GM21526 (cell line): ENCODE measurements around the gene FIBP.
A peak's percentile ranks its signal among the peaks of the same experiment; 100 is the strongest.
"Not testable (repeated sequence)": the region's sequence is repeated elsewhere in the genome, so short reads cannot be mapped to it uniquely, and the experiment has no call there.

Source experiments
- ATAC-seq: cut with Tn5 transposase; IDR thresholded peaks from one replicate; pipeline ENCODE4 v1.9.1; 2021; ENCODE audit warnings: moderate library complexity; ENCODE audit not compliant: unreplicated experiment, low FRiP score

Gene FIBP

GRCh38 chr11:65915101-65915820, 27.0 kb upstream of the FIBP start:
- no peak for ATAC-seq

- no peak for ATAC-seq
Measured at GRCh38 chr11:65912845-65913244, 24.6 kb upstream of the FIBP start.

GRCh38 chr11:65911682-65912568, 23.7 kb upstream of the FIBP start:
- ATAC-seq = no peak

- no peak for ATAC-seq
Measured at GRCh38 chr11:65907878-65908277, 19.6 kb upstream of the FIBP start.

- no peak for ATAC-seq
Measured at GRCh38 chr11:65906602-65907001, 18.3 kb upstream of the FIBP start.

- ATAC-seq = no peak
Measured at GRCh38 chr11:65903715-65904114, 15.4 kb upstream of the FIBP start.

GRCh38 chr11:65903068-65903481, 14.8 kb upstream of the FIBP start:
- ATAC-seq = no peak

- ATAC-seq = no peak
Measured at GRCh38 chr11:65900899-65901180, 12.6 kb upstream of the FIBP start.

GRCh38 chr11:65900125-65900898, 12.0 kb upstream of the FIBP start, which contains the start of gene FOSL1:
Gene FOSL1, minus strand, starts transcription at chr11:65900388. Its CDS starts 49 bp downstream, at chr11:65900339.
- ATAC-seq = peak; percentile 62

GRCh38 chr11:65899356-65900124, 11.3 kb upstream of the FIBP start:
- no peak for ATAC-seq

- ATAC-seq = no peak
Measured at GRCh38 chr11:65898656-65899355, 10.5 kb upstream of the FIBP start.

GRCh38 chr11:65897020-65897471, 8.8 kb upstream of the FIBP start:
- ATAC-seq = no peak

GRCh38 chr11:65896034-65896999, 8.0 kb upstream of the FIBP start:
- no peak for ATAC-seq

GRCh38 chr11:65895482-65895981, 7.3 kb upstream of the FIBP start:
- ATAC-seq = no peak

- no peak for ATAC-seq
Measured at GRCh38 chr11:65894034-65894591, 5.8 kb upstream of the FIBP start.

- ATAC-seq = no peak
Measured at GRCh38 chr11:65892661-65893317, 4.5 kb upstream of the FIBP start.

- ATAC-seq = not testable (repeated sequence)
Measured at GRCh38 chr11:65892137-65892540, 3.9 kb upstream of the FIBP start.
